PC-9 (cell line): Measurements from ENCODE around the gene FNDC3B. TPM values are rescaled to one million over a fixed set of nuclear protein-coding genes. Genes with fewer than 3 reads are reported as not detected.

Experiments used
- BruUV-seq: library from RNA; stranded (reverse); fragments of 400-500 nt; replicated peaks from 2 replicates; lab custom pipeline; 2021; lab: Mats Ljungman, UMichigan
- CTCF ChIA-PET: fragments of 300-600 bp; sonication (Branson Sonifier 250); formaldehyde crosslinking; loops from one replicate; lab custom pipeline; 2022; ENCODE audit warnings: antibody characterized with exemption; lab: Charles Lee
- POLR2A ChIA-PET: fragments of 300-600 bp; sonication (Branson Sonifier 250); formaldehyde crosslinking; loops from one replicate; lab custom pipeline; 2022; ENCODE audit warnings: antibody characterized with exemption; ENCODE audit not compliant: unreplicated experiment; lab: Charles Lee
- DNase-seq, 2 experiments: peaks; one replicate each; pipeline versions ENCODE4 v3.0.0 to v3.0.0-alpha.2; 2015 to 2022; ENCODE audit warnings: mixed read lengths in 1 of 2
- H2AFZ ChIP-seq: fragments of 200-600 bp; sonication (generic); 2 replicates; pipeline ENCODE4 v1.8.1; 2017; ENCODE audit warnings: antibody characterized with exemption
- H3F3A ChIP-seq: fragments of 200-600 bp; sonication (generic); 2 replicates; pipeline ENCODE4 v1.8.1; 2017; ENCODE audit warnings: antibody characterized with exemption, mild to moderate bottlenecking, low read depth; ENCODE audit not compliant: insufficient read depth
- H3K27ac ChIP-seq: fragments of 200-600 bp; sonication (generic); 2 replicates; pipeline ENCODE4 v1.6.1; 2016; ENCODE audit warnings: mixed run types
- H3K27me3 ChIP-seq: fragments of 200-600 bp; sonication (generic); 2 replicates; pipeline ENCODE4 v1.6.1; 2016; ENCODE audit warnings: low read depth, mixed run types; ENCODE audit not compliant: insufficient read depth
- H3K36me3 ChIP-seq: fragments of 200-600 bp; sonication (generic); 2 replicates; pipeline ENCODE4 v1.6.1; 2016; ENCODE audit warnings: low read depth, mixed run types
- H3K4me1 ChIP-seq: fragments of 200-600 bp; sonication (generic); replicated peaks from 2 replicates; pipeline ENCODE4 v1.6.1; 2016; ENCODE audit warnings: mixed run types; ENCODE audit not compliant: insufficient read depth
- H3K4me2 ChIP-seq: fragments of 200-600 bp; sonication (generic); 2 replicates; pipeline ENCODE4 v1.6.1; 2017; ENCODE audit warnings: mixed run types
- H3K4me3 ChIP-seq: fragments of 200-600 bp; sonication (generic); 2 replicates; pipeline ENCODE4 v1.6.1; 2016; ENCODE audit warnings: mixed run types
- H3K79me2 ChIP-seq: fragments of 200-600 bp; sonication (generic); 2 replicates; pipeline ENCODE4 v1.6.1; 2017; ENCODE audit warnings: low read depth, mixed run types
- H3K9me2 ChIP-seq: fragments of 200-600 bp; sonication (generic); 2 replicates; pipeline ENCODE4 v1.8.1; 2017; ENCODE audit warnings: mild to moderate bottlenecking; ENCODE audit not compliant: insufficient read depth
- H3K9me3 ChIP-seq: fragments of 200-600 bp; sonication (generic); 2 replicates; pipeline ENCODE4 v1.8.1; 2016; ENCODE audit warnings: low read depth; ENCODE audit not compliant: insufficient read depth
- H4K20me1 ChIP-seq: fragments of 200-600 bp; sonication (generic); 2 replicates; pipeline ENCODE4 v1.8.1; 2017; ENCODE audit not compliant: insufficient read depth
- CTCF ChIP-seq: fragments of 200-600 bp; sonication (generic); conservative IDR thresholded peaks from 2 replicates; pipeline ENCODE4 v1.6.1; 2017; ENCODE audit warnings: mixed run types, antibody characterized with exemption, mild to moderate bottlenecking, moderate library complexity
- EZH2 ChIP-seq: fragments of 200-600 bp; sonication (generic); IDR thresholded peaks from 2 replicates; pipeline ENCODE4 v1.8.0; 2017; ENCODE audit warnings: antibody characterized with exemption, low read depth
- intact Hi-C: fragments of 100-400 bp; cut with micrococcal nuclease; formaldehyde crosslinking; loops from one replicate; pipeline ENCODE4 v1.10.0; 2022; ENCODE audit not compliant: unreplicated experiment
- total RNA-seq: library from RNA; stranded (reverse); gene quantifications from 2 replicates; pipeline ENCODE4 v1.2.3, GENCODE V29; 2021

FNDC3B gene
- total RNA-seq, 1 experiment from 2014 or later = 106 TPM

- no peak for DNase-seq
- Histone ChIP-seq H3K36me3 (peaks cover 62% of the 10 kb centered on the region), H3K9me3 (peaks cover 17% of the 10 kb centered on the region), H3K79me2 (peaks cover 97% of the 10 kb centered on the region), H4K20me1 (peaks cover 10% of the 10 kb centered on the region; the same call in 1 of the 2 replicates), H3K4me3 (no peak overlapping the region), H3K4me1 (peaks cover 68% of the 10 kb centered on the region), H2AFZ (no peak overlapping the region), H3K9me2 (no peaks in the 10 kb centered on the region), H3F3A (peaks cover 89% of the 10 kb centered on the region), H3K27ac (peak overlapping the region; percentile 46), H3K27me3 (no peaks in the 10 kb centered on the region), H3K4me2 (peak overlapping the region; percentile 28)
- BruUV-seq = no TSS peak
- ChIA-PET POLR2A (no interaction called here), CTCF (no interaction called here)
- TF ChIP-seq CTCF = no peak
- no peak for TF ChIP-seq EZH2
- intact Hi-C loops = no loop called here
Observed at GRCh38 chr3:172148241-172148640, 108.9 kb downstream of the FNDC3B start.

- ChIA-PET CTCF (no interaction called here), POLR2A (no interaction called here)
- H3K4me1 ChIP-seq = peaks cover 74% of the 10 kb centered on the region
- BruUV-seq = no TSS peak
- TF ChIP-seq CTCF = no peak
- TF ChIP-seq EZH2 = no peak
- peaks cover 16% of the 10 kb centered on the region for H3K9me3 ChIP-seq
- H3K79me2 ChIP-seq = peaks cover 97% of the 10 kb centered on the region
- no peak overlapping the region for H3K4me3 ChIP-seq
- peak overlapping the region; percentile 46 for H3K27ac ChIP-seq
- DNase-seq = peak in 1 of 2 experiments; percentile 82
- peaks cover 10% of the 10 kb centered on the region; the same call in 1 of the 2 replicates for H4K20me1 ChIP-seq
- intact Hi-C loops = no loop called here
- H3K36me3 ChIP-seq = peaks cover 57% of the 10 kb centered on the region
- no peaks in the 10 kb centered on the region for H3K27me3 ChIP-seq
- H3K4me2 ChIP-seq = peak overlapping the region; percentile 28
- no peak overlapping the region for H2AFZ ChIP-seq
- H3K9me2 ChIP-seq = no peaks in the 10 kb centered on the region
- H3F3A ChIP-seq = peaks cover 91% of the 10 kb centered on the region
Observed at GRCh38 chr3:172148702-172149565, 109.6 kb downstream of the FNDC3B start.

- intact Hi-C loops = loop anchor here (5.0 kb wide), 1 partner anchor 108 kb away; no protein-coding TSS in a partner anchor
- Histone ChIP-seq H3K4me2 (no peak overlapping the region), H3F3A (peaks cover 91% of the 10 kb centered on the region), H4K20me1 (peaks cover 10% of the 10 kb centered on the region; the same call in 1 of the 2 replicates), H3K79me2 (peaks cover 97% of the 10 kb centered on the region), H3K9me3 (peaks cover 3% of the 10 kb centered on the region), H3K4me3 (no peak overlapping the region), H3K9me2 (no peaks in the 10 kb centered on the region), H3K4me1 (peaks cover 88% of the 10 kb centered on the region), H3K27ac (peak overlapping the region; percentile 96), H3K36me3 (peaks cover 46% of the 10 kb centered on the region), H3K27me3 (no peaks in the 10 kb centered on the region), H2AFZ (no peak overlapping the region)
- DNase-seq = no peak
- CTCF ChIA-PET = no interaction called here
- POLR2A ChIA-PET = no interaction called here
- TF ChIP-seq CTCF (no peak), EZH2 (no peak)
- BruUV-seq = no TSS peak
Observed at GRCh38 chr3:172150268-172150667, 110.9 kb downstream of the FNDC3B start.
